DMS53 treated with DMSO at 0.1 percent for 48 hours (cell line): ENCODE measurements around the gene CLIC4.
"Not testable (repeated sequence)": the region's sequence is repeated elsewhere in the genome, so short reads cannot be mapped to it uniquely, and the experiment has no call there.

Experiments
- DNase-seq: peaks from one replicate; lab custom pipeline; 2025; ENCODE audit not compliant: unreplicated experiment; lab: John Stamatoyannopoulos, UW

Gene CLIC4

DNA sequence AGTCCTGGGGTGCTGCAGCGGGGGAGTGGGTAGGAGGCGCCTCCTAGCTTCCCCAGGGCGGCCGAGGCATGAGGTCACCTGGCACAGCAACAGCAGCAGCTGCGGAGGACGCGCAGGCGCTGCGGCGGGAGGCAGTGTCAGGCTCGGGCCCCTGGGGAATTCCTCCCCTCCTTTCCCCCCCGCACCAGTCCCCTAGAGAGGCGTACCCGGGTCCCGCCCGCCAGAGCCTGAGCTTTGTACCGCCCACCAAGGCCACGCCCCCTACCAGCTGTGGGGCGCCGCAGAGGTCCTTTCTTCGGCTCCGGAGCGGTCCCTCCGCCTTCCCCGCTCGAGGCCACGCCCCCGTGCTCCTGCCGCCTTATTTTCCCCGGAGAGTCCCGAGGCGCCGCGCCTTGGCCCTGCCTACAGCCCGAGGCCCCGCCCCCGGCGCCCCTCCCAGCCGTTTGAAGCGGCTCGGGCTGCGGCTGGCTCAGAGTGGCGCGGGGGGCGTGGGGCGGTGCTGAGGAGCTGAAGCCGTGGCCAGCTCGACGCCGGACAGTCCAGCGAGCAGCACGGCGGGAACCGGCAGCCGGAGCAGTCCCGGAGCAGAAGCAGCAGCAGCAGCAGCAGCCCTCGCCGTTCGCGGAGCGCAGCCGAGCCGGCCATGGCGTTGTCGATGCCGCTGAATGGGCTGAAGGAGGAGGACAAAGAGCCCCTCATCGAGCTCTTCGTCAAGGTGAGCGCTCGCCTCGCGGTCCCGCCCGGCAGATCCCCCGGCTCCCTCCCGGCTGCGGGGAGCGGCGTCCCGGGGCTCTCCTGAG lies at the start of gene CLIC4:
Gene CLIC4 (plus strand): TSS at position 537 of the 800 bp plus-strand sequence. CDS start 107 bp downstream, at position 644.
- DNase-seq, result peak; percentile 97

GRCh38 chr1:24696041-24696755 lies 49.0 kb upstream of the CLIC4 start:
- DNase-seq, result no peak

- DNase-seq, result no peak
Observed at GRCh38 chr1:24696756-24697330, 48.4 kb upstream of the CLIC4 start.

- not testable (repeated sequence) for DNase-seq
Observed at GRCh38 chr1:24697453-24698001, 47.7 kb upstream of the CLIC4 start.

- DNase-seq, result not testable (repeated sequence)
Observed at GRCh38 chr1:24698326-24698725, 46.9 kb upstream of the CLIC4 start.

DNA sequence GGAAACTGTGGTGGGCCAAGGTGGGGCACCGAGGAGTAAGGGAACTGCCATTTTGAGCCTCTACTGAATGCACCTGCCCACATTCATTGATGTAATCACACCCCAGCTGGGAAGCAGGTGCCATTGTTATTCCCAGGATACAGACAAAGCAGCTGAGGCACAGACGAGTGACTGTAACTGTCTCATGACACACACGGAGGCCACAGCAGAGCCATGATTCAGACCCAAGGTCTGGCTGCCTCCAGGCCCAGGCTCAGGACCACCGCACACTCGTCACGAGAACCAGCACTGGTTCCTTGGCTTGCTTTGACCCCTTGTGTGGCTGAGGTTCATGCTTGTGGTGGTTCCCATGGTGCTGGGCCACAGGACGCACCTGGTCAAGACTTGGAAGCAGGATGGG lies 45.6 kb upstream of the CLIC4 start:
- no peak for DNase-seq

DNA sequence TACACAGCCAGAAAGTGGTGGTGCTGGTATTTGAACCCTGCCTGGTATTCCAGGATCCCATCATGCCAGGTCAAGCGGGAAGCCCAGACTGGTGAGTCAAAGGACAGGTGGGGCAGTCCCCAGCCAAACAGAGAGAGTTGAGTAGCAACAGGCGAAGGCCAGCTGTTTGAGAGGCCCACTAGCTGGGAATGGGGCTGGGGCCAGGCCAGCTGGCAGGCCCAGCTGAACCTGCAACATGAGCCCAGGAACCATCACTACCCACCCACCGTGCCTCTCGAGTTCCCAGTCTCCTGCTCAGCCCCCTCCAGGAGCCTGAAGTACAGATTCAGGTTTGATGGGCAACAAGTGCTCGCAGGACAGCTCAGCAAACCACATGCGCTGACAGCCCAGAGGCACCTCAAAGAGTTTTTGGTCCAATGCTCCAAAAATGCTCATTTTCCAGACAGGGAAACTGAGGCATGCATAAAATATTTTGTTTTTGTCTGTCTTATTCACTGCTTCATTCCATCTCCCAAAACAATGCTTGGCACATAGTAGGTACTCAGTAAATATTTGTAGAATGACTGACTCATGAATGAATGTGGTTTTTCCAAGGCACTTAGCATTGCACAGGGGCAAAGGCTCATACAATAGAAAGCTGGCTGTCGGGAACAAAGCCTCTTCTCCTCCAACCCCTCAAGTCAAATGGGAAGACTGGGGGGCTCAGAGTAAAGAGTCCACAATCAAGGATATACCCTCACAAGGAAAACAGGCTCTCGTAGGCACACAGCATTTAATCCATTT lies 42.5 kb upstream of the CLIC4 start:
- no peak for DNase-seq

- no peak for DNase-seq
Observed at GRCh38 chr1:24704411-24705259, 40.6 kb upstream of the CLIC4 start.

GRCh38 chr1:24705260-24706073 lies 39.8 kb upstream of the CLIC4 start:
- DNase-seq, result peak; percentile 90

DNA sequence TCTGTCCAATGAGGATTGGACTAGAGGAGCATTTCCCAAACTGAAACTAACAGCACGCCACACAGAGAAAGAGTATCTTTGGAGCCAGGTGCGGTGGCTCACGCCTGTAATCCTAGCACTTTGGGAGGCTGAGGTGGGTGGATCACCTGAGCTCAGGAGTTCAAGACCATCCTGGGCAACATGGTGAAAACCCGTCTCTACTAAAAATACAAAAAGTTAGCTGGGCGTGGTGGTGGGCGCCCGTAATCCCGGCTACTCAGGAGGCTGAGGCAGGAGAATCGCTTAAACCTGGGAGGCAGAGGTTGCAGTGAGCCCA lies 39.2 kb upstream of the CLIC4 start:
- DNase-seq, result not testable (repeated sequence)

GRCh38 chr1:24707687-24708086 lies 37.6 kb upstream of the CLIC4 start:
- DNase-seq, result no peak

DNA sequence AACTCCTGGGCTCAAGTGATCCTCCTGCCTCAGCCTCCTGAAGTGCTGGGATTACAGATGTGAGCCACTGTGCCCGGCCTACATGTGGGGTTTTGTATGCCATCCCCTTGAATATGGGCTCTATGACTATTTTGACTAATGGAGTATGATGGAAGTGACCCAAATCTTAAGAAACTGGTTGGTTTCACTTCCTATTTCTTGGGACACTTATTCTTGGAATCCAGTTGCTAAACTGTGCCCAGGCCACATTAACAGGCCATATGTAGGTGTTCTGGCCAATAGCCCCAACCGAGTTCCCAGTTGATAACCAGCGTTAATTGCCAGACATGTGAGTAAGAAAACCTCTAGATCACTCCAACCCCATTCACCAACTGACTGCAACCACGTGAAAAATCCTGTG lies 36.3 kb upstream of the CLIC4 start:
- DNase-seq, result no peak

- no peak for DNase-seq
Observed at GRCh38 chr1:24709791-24710441, 35.3 kb upstream of the CLIC4 start.

GRCh38 chr1:24711329-24711728 lies 33.9 kb upstream of the CLIC4 start:
- DNase-seq, result no peak

- no peak for DNase-seq
Observed at GRCh38 chr1:24713176-24713575, 32.1 kb upstream of the CLIC4 start.

GRCh38 chr1:24713736-24714135 lies 31.5 kb upstream of the CLIC4 start:
- DNase-seq, result peak; percentile 15

DNA sequence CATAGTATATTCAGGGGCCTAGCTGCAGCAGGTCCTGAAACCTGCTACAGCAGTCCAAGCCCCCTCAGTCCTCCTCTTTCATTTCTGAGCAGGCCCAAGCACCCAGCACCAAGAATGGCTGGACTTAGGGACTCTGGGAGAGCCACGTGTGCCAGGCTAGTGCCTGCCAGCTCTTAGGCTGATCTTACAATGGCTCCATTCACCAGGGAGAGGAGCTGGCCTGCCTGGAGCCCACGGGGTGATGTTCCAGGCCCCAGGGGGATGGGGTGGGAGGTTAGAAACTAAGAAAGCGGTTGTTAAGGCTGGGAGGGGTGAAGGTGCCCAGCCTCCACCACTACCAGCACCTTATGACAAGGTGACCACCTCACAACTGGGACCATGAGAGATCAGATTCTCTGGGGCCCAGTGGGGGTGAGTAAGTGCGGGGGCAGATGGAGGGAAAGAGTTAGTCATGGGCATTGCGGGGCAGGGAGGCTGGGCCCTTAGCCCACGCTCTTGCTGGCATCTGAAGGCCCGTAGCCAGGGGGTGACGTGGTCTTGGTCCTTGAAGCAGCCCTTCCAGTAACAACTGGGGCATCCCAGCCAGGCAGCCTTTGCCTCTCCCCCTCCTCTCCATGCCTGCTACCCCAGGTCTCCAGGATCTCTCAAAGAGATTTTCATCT lies 30.3 kb upstream of the CLIC4 start:
- DNase-seq, result no peak

DNA sequence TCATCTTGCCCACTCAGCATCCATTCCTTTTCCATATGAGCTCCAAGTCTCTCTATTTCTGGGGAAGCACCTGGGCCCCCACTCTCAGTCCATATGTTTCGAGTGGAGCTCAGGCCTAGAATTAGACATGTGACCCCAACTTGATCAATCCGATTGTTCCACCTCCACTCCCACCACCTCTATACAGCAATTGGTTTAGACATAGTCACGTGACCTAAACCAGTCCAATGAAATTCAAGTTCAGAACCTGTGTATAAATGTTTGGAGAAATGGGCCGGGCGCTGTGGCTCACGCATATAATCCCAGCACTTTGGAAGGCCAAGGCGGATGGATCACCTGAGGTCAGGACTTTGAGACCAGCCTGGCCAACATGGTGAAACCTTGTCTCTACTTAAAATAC lies 29.6 kb upstream of the CLIC4 start:
- no peak for DNase-seq
